Hepatocyte (in vitro differentiated cells): ENCODE results near the gene SHBG. TPM values are rescaled to one million over a fixed set of nuclear protein-coding genes. Genes with fewer than 3 reads are reported as not detected.

Experiments
- DNase-seq: peaks from one replicate; pipeline ENCODE4 v3.0.0-alpha.2; 2016; ENCODE audit warnings: low spot score
- H2AFZ ChIP-seq: fragments of 200-600 bp; sonication (generic); 2 replicates; pipeline ENCODE4 v1.6.0; 2016; ENCODE audit warnings: antibody characterized with exemption, mild to moderate bottlenecking
- H3K27ac ChIP-seq: fragments of 200-600 bp; sonication (generic); 2 replicates; pipeline ENCODE4 v1.5.1; 2016; ENCODE audit warnings: mild to moderate bottlenecking
- H3K27me3 ChIP-seq: fragments of 200-600 bp; sonication (generic); 2 replicates; pipeline ENCODE4 v1.6.1; 2016
- H3K36me3 ChIP-seq: fragments of 200-600 bp; sonication (generic); replicated peaks from 2 replicates; pipeline ENCODE4 v1.5.1; 2016; ENCODE audit warnings: low read depth; ENCODE audit not compliant: insufficient read depth
- H3K4me1 ChIP-seq: fragments of 200-600 bp; sonication (generic); 2 replicates; pipeline ENCODE4 v1.5.1; 2016; ENCODE audit warnings: mild to moderate bottlenecking, moderate library complexity; ENCODE audit not compliant: insufficient read depth
- H3K4me2 ChIP-seq: fragments of 200-600 bp; sonication (generic); 2 replicates; pipeline ENCODE4 v1.6.0; 2016
- H3K4me3 ChIP-seq: fragments of 200-600 bp; sonication (generic); 2 replicates; pipeline ENCODE4 v1.5.1; 2016; ENCODE audit warnings: mild to moderate bottlenecking
- H3K79me2 ChIP-seq: fragments of 200-600 bp; sonication (generic); 2 replicates; pipeline ENCODE4 v1.6.0; 2017; ENCODE audit warnings: mild to moderate bottlenecking
- H3K9me2 ChIP-seq: fragments of 200-600 bp; sonication (generic); replicated peaks from 2 replicates; pipeline ENCODE4 v1.6.0; 2017; ENCODE audit warnings: mild to moderate bottlenecking; ENCODE audit not compliant: insufficient read depth
- H3K9me3 ChIP-seq: fragments of 200-600 bp; sonication (generic); 2 replicates; pipeline ENCODE4 v1.5.1; 2016; ENCODE audit warnings: low read depth, mild to moderate bottlenecking
- H4K20me1 ChIP-seq: fragments of 200-600 bp; sonication (generic); 2 replicates; pipeline ENCODE4 v1.6.0; 2016; ENCODE audit warnings: mild to moderate bottlenecking; ENCODE audit not compliant: insufficient read depth, poor library complexity, severe bottlenecking
- EZH2 ChIP-seq: fragments of 200-600 bp; sonication (generic); IDR thresholded peaks from 2 replicates; pipeline ENCODE4 v1.6.1; 2016; ENCODE audit warnings: antibody characterized with exemption, mild to moderate bottlenecking, borderline replicate concordance
- EZH2phosphoT487 ChIP-seq: fragments of 200-600 bp; sonication (generic); IDR thresholded peaks from one replicate; pipeline ENCODE4 v1.6.1; 2018; ENCODE audit warnings: antibody characterized with exemption, mild to moderate bottlenecking, low read depth, moderate library complexity; ENCODE audit not compliant: unreplicated experiment, severe bottlenecking
- WGBS: methylation state at CpG from one replicate; pipeline ENCODE4 v1.1.6; 2016; ENCODE audit warnings: low lambda C conversion rate; ENCODE audit errors: missing lambda C conversion rate; 5-methylcytosine and 5-hydroxymethylcytosine counted together
- polyA plus RNA-seq: library from polyadenylated mRNA; unstranded; fragments of >200 nt; fragmentation: Nextera tagmentation; extraction: Ambion mirVana; gene quantifications from 2 replicates; pipeline ENCODE4 v1.2.1, GENCODE V29; 2016
- total RNA-seq: library from RNA; depleted of rRNA; stranded (reverse); fragments of >200 nt; gene quantifications from 2 replicates; pipeline ENCODE4 v1.2.3, GENCODE V29; 2014
- TF ChIP-seq, protein P1 (sequence below): fragments of 200-600 bp; sonication (generic); IDR thresholded peaks from 2 replicates; pipeline ENCODE4 v1.5.1; 2016; ENCODE audit warnings: antibody characterized with exemption, mild to moderate bottlenecking; ENCODE audit not compliant: poor library complexity

Gene SHBG
- total and polyA plus RNA-seq, 2 experiments from 2014 or later = 5.3 to 9.0 TPM

DNA sequence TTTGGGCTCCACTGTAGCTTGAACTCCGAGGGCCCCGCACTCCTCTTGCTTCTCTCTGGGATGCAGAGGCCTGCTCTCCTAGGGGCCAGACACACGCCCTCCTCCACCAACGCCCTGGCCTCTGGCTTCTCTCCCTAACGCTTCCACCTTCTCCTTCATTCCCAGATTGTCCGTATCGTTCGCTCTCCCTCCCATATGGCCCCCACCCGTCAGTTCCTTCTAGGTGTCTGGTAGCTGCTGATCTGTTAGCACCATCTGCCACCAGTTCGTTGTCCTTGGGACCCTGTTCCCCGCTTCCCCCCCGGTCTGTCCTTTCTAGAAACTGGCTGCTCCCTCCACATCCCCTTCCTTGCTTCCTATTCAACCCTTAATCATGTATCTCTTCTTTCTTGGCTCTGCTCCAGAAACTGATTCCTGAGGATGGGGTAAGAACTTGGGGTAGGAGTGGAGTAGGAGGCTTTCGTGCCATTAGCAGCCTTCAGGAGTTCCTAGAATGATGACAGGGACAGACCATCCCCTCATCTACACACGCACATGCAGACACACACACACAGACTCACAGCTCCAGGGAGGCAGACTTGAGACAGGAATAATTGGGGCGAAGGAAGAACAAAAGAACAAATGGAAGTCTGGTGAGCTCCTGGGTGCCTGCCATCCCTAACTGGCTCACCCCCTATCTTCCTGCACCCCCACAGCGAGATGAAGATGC, 25.1 kb downstream of the SHBG start:
- no peak for DNase-seq
- peaks cover 27% of the 10 kb centered on the region for H3K27me3 ChIP-seq
- H3K79me2 ChIP-seq = no peaks in the 10 kb centered on the region
- no peak overlapping the region for H2AFZ ChIP-seq
- 88% methylated on average over 12 of the region's 16 CpGs for WGBS
- H3K9me3 ChIP-seq = no peaks in the 10 kb centered on the region
- no peak for TF ChIP-seq EZH2
- TF ChIP-seq EZH2phosphoT487 = no peak
- TF ChIP-seq, protein P1, sequence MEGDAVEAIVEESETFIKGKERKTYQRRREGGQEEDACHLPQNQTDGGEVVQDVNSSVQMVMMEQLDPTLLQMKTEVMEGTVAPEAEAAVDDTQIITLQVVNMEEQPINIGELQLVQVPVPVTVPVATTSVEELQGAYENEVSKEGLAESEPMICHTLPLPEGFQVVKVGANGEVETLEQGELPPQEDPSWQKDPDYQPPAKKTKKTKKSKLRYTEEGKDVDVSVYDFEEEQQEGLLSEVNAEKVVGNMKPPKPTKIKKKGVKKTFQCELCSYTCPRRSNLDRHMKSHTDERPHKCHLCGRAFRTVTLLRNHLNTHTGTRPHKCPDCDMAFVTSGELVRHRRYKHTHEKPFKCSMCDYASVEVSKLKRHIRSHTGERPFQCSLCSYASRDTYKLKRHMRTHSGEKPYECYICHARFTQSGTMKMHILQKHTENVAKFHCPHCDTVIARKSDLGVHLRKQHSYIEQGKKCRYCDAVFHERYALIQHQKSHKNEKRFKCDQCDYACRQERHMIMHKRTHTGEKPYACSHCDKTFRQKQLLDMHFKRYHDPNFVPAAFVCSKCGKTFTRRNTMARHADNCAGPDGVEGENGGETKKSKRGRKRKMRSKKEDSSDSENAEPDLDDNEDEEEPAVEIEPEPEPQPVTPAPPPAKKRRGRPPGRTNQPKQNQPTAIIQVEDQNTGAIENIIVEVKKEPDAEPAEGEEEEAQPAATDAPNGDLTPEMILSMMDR = no peak
- H3K36me3 ChIP-seq = no peaks in the 10 kb centered on the region
- no peak overlapping the region for H3K4me2 ChIP-seq
- H3K4me3 ChIP-seq = no peak overlapping the region
- H3K4me1 ChIP-seq = peaks cover 5% of the 10 kb centered on the region
- H3K27ac ChIP-seq = no peak overlapping the region
- no peaks in the 10 kb centered on the region for H4K20me1 ChIP-seq
- no peaks in the 10 kb centered on the region for H3K9me2 ChIP-seq

DNA sequence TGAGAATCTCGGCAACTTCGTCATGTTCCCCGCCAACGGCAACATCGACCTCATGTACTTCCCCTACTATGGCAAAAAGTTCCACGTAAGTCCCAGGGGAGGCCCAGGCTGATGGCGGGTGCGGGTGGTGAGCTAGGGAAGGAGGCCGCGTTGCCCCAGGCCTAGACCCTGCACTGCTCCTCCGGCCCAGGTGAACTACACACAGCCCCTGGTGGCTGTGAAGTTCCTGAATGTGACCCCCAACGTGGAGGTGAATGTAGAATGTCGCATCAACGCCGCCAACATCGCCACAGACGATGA, 25.6 kb downstream of the SHBG start:
- no peak for TF ChIP-seq EZH2phosphoT487
- no peak for TF ChIP-seq EZH2
- TF ChIP-seq, protein P1 = no peak
- Histone ChIP-seq H2AFZ (no peak overlapping the region), H3K36me3 (no peaks in the 10 kb centered on the region), H3K9me3 (no peaks in the 10 kb centered on the region), H3K4me3 (no peak overlapping the region), H3K27ac (no peak overlapping the region), H3K4me1 (peaks cover 5% of the 10 kb centered on the region), H3K9me2 (no peaks in the 10 kb centered on the region), H3K79me2 (no peaks in the 10 kb centered on the region), H4K20me1 (no peaks in the 10 kb centered on the region), H3K4me2 (no peak overlapping the region), H3K27me3 (peaks cover 26% of the 10 kb centered on the region)
- no peak for DNase-seq
- WGBS = 95% methylated on average over 16 of the region's 17 CpGs

DNA sequence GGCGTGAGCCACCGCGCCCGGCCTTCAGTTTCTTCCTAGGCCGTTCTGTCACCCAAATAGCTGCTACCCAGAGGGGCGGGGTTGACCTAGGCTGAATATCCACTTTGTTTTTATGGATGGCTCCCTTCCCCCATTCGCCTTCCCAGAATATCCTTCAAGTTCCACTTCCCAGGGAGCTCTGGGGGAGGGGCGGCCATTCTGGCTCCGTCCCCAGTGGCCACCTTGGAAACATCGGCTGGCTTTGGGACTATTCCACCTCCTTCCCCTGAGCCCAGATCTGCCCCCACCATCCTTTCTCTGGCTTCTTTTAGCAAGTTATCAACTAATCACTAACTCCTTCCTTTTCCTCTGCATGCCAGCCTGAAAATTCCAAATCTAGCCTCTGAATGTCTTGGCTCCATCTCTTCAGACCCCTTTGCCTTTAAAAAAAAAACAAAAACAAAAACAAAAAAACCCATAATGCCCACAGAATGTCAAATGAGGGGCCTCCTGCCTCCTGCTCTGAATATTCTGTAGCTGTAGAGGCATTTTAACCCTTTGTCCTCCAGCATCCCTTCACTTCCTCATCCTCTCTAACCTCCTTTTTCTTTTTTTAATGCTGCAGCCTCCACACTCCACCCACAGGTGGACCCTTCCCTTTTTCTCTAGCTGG, 27.1 kb downstream of the SHBG start:
- 27% methylated on average over 10 of the region's 10 CpGs for WGBS
- no peak for DNase-seq

More for the DNA sequence above, 27.1 kb downstream of the SHBG start:
- H3K4me1 ChIP-seq = no peaks in the 10 kb centered on the region
- no peaks in the 10 kb centered on the region for H3K9me2 ChIP-seq
- H3K4me3 ChIP-seq = no peak overlapping the region
- H3K79me2 ChIP-seq = no peaks in the 10 kb centered on the region
- H3K36me3 ChIP-seq = no peaks in the 10 kb centered on the region
- H2AFZ ChIP-seq = no peak overlapping the region
- no peaks in the 10 kb centered on the region for H4K20me1 ChIP-seq
- no peak overlapping the region for H3K4me2 ChIP-seq
- H3K9me3 ChIP-seq = no peaks in the 10 kb centered on the region
- no peak overlapping the region for H3K27ac ChIP-seq
- TF ChIP-seq EZH2phosphoT487 = no peak
- TF ChIP-seq EZH2 = no peak
- TF ChIP-seq, protein P1 = no peak
- H3K27me3 ChIP-seq = peaks cover 14% of the 10 kb centered on the region
